Activated gamma-delta T cell treated with Interleukin-2 at 50 U/mL for 16 hours (primary cell): ENCODE data around the gene RPL13A.
"Not testable (repeated sequence)": the region's sequence is repeated elsewhere in the genome, so short reads cannot be mapped to it uniquely, and the experiment has no call there.

ENCODE experiments used
- DNase-seq: peaks from one replicate; pipeline ENCODE4 v3.0.0-alpha.2; 2020

The RPL13A gene

GRCh38 chr19:49487277-49488045 is at the start of gene RPL13A:
RPL13A (plus strand) TSS chr19:49487608; CDS start chr19:49487630, 22 bp downstream.
- peak; percentile 99 for DNase-seq

GRCh38 chr19:49438261-49438660 is 49.1 kb upstream of the RPL13A start:
- DNase-seq, result no peak

- DNase-seq, result no peak
These were observed 47.6 kb upstream of the RPL13A start for GRCh38 chr19:49439836-49440235.

GRCh38 chr19:49440439-49441209 is 46.8 kb upstream of the RPL13A start:
- DNase-seq, result no peak

GRCh38 chr19:49441210-49441959 is 46.0 kb upstream of the RPL13A start, which contains the start of gene SLC17A7:
SLC17A7 (minus strand) TSS chr19:49441527; CDS start chr19:49441379, 148 bp downstream.
- peak; percentile 30 for DNase-seq

GRCh38 chr19:49441960-49442350 is 45.5 kb upstream of the RPL13A start:
- DNase-seq, result no peak

GRCh38 chr19:49442354-49442753 is 45.1 kb upstream of the RPL13A start:
- no peak for DNase-seq

- peak; percentile 33 for DNase-seq
These were observed 44.5 kb upstream of the RPL13A start for GRCh38 chr19:49442771-49443365.

GRCh38 chr19:49443366-49444099 is 43.9 kb upstream of the RPL13A start:
- peak; percentile 93 for DNase-seq

GRCh38 chr19:49444100-49444700 is 43.2 kb upstream of the RPL13A start:
- DNase-seq, result not testable (repeated sequence)

GRCh38 chr19:49445997-49446396 is 41.4 kb upstream of the RPL13A start:
- DNase-seq, result no peak

- DNase-seq, result no peak
These were observed 39.6 kb upstream of the RPL13A start for GRCh38 chr19:49447485-49448431.

GRCh38 chr19:49448432-49448786 is 39.0 kb upstream of the RPL13A start:
- no peak for DNase-seq

- no peak for DNase-seq
These were observed 37.0 kb upstream of the RPL13A start for GRCh38 chr19:49450405-49450804.

- peak; percentile 95 for DNase-seq
These were observed 35.8 kb upstream of the RPL13A start, which contains the start of gene PIH1D1 for GRCh38 chr19:49451430-49452181. PIH1D1 (minus strand) TSS chr19:49451814; CDS start chr19:49451574, 240 bp downstream.

GRCh38 chr19:49453013-49453756 is 34.2 kb upstream of the RPL13A start, which contains the start of gene ALDH16A1:
ALDH16A1 (plus strand) TSS chr19:49453225; CDS start chr19:49453332, 107 bp downstream.
- peak; percentile 96 for DNase-seq

- DNase-seq, result no peak
These were observed 33.6 kb upstream of the RPL13A start for GRCh38 chr19:49453757-49454240.

- no peak for DNase-seq
These were observed 31.6 kb upstream of the RPL13A start for GRCh38 chr19:49455773-49456172.

- no peak for DNase-seq
These were observed 31.1 kb upstream of the RPL13A start for GRCh38 chr19:49456326-49456725.
